IPS-11a (cell line): ENCODE measurements around the gene MYH7B.

Source experiments
- H3K4me3 ChIP-seq: one replicate; pipeline ENCODE4 v1.5.1; 2013; ENCODE audit warnings: low read depth, low read length, control low read depth

Gene MYH7B

GRCh38 chr20:34990231-34990630 lies 34.6 kb downstream of the MYH7B start:
- no peak overlapping the region for H3K4me3 ChIP-seq

GRCh38 chr20:34990661-34991214 lies 35.1 kb downstream of the MYH7B start:
- no peak overlapping the region for H3K4me3 ChIP-seq

GRCh38 chr20:34992751-34993417 lies 37.2 kb downstream of the MYH7B start:
- H3K4me3 ChIP-seq, result no peak overlapping the region

- H3K4me3 ChIP-seq, result no peak overlapping the region
Measured at GRCh38 chr20:34993941-34994508, 38.4 kb downstream of the MYH7B start.

GRCh38 chr20:34994509-34995131 lies 39.0 kb downstream of the MYH7B start:
- no peak overlapping the region for H3K4me3 ChIP-seq

GRCh38 chr20:34995192-34995591 lies 39.5 kb downstream of the MYH7B start:
- no peak overlapping the region for H3K4me3 ChIP-seq

- H3K4me3 ChIP-seq, result no peak overlapping the region
Measured at GRCh38 chr20:34995696-34996095, 40.0 kb downstream of the MYH7B start.

- H3K4me3 ChIP-seq, result no peak overlapping the region
Measured at GRCh38 chr20:34996243-34997028, 40.8 kb downstream of the MYH7B start.

GRCh38 chr20:34997131-34997561 lies 41.5 kb downstream of the MYH7B start:
- no peak overlapping the region for H3K4me3 ChIP-seq

- no peak overlapping the region for H3K4me3 ChIP-seq
Measured at GRCh38 chr20:34997774-34998173, 42.1 kb downstream of the MYH7B start.

- H3K4me3 ChIP-seq, result no peak overlapping the region
Measured at GRCh38 chr20:34998331-34998950, 42.8 kb downstream of the MYH7B start.

GRCh38 chr20:34999021-34999451 lies 43.4 kb downstream of the MYH7B start:
- no peak overlapping the region for H3K4me3 ChIP-seq

GRCh38 chr20:34999782-35000181 lies 44.1 kb downstream of the MYH7B start:
- H3K4me3 ChIP-seq, result no peak overlapping the region

- H3K4me3 ChIP-seq, result no peak overlapping the region
Measured at GRCh38 chr20:35000311-35000921, 44.7 kb downstream of the MYH7B start.

GRCh38 chr20:35000922-35001595 lies 45.4 kb downstream of the MYH7B start:
- no peak overlapping the region for H3K4me3 ChIP-seq

GRCh38 chr20:35001596-35002362 lies 46.1 kb downstream of the MYH7B start:
- H3K4me3 ChIP-seq, result no peak overlapping the region

- no peak overlapping the region for H3K4me3 ChIP-seq
Measured at GRCh38 chr20:35002426-35003210, 47.0 kb downstream of the MYH7B start.
